HK-2 (cell line): Measurements from ENCODE around the gene GALR2.

Source experiments
- DNase-seq: peaks from one replicate; pipeline ENCODE4 v3.0.0-alpha.2; 2018; ENCODE audit not compliant: unreplicated experiment

GALR2 gene

DNA sequence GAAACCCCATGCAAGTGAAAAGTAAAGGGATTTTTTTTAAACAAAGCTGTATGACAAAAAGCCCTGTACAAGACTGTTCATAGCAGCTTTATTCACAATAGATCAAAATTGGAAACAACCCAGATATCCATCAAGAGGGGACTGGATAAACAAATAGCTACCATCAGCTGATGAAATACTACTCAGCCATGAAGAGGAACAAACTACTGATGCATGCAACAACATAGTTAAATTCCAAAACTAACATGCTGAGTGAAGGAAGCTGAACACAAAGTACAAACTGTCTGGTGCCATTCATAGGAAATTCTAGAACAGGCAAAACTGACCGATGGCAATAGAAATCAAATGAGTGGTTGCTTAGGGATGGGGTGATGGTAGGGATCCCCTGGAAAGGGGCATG is 51.3 kb downstream of the GALR2 start:
- no peak for DNase-seq
